Measurements from ENCODE around the gene RHOH.

Gene RHOH

DNA sequence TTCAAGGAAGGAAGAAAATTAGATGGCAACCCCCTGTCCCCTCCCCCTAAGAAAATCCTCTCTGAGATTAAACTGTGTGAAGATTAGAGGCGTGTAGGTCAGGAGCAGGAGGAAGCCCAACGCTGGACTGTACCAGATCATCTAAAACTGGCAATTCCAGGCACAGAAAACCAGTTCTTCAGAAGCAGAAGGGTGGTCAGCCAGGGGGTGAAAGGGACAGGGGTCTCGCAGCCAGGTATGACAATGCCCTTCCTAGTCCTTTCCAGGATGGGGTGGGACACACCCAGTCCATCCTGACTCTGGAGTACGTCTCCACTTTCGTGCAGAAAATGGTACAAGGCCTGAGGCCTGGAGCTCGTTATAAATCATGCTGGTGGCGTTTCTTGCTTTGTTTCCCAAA lies 3.3 kb upstream of the RHOH start (continued):
- TF ChIP-seq ZNF70 (CRISPR knock-in tag; IDR thresholded peaks at IDR 0.05), result no peak

DNA sequence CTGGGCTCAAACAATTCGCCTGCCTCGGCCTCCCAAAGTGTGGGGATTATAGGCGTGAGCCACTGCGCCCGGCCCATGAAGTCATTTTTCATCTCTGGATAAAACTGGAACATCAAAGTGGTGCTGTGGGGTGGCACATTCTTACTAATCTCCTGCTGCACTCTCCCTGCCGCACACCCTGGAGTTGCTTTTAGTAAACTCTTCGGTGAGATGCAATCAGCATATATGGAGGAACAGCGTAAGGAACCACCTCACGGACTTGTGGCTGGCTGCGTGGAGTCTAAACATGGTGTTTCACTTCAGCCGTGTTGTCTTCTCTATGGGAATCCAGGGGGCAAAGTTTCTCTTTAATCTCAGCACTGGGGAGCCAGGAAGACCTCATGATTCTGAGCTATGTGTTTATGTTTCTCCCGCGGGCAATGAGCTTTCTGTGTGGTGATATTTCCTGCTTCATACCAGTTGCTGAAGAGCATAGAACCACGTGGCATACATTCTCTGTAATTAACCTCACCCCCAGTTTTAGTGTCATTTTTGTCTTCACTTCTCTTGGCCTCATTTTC lies 2.1 kb upstream of the RHOH start:
- TF ChIP-seq GLIS3 (CRISPR knock-in tag; IDR thresholded peaks at IDR 0.05), result no peak
- no peak for TF ChIP-seq ARNTL (CRISPR knock-in tag; IDR thresholded peaks at IDR 0.05; ENCODE audit: borderline replicate concordance, low read depth)
- TF ChIP-seq BACH2 (CRISPR knock-in tag; IDR thresholded peaks at IDR 0.05; ENCODE audit: borderline replicate concordance), result no peak
- no peak for TF ChIP-seq SNAI2 (CRISPR knock-in tag; IDR thresholded peaks at IDR 0.05)
- no peak for TF ChIP-seq ZNF70 (CRISPR knock-in tag; IDR thresholded peaks at IDR 0.05)
- no peak for TF ChIP-seq OSR1 (CRISPR knock-in tag; IDR thresholded peaks at IDR 0.05)
- TF ChIP-seq, protein P1, sequence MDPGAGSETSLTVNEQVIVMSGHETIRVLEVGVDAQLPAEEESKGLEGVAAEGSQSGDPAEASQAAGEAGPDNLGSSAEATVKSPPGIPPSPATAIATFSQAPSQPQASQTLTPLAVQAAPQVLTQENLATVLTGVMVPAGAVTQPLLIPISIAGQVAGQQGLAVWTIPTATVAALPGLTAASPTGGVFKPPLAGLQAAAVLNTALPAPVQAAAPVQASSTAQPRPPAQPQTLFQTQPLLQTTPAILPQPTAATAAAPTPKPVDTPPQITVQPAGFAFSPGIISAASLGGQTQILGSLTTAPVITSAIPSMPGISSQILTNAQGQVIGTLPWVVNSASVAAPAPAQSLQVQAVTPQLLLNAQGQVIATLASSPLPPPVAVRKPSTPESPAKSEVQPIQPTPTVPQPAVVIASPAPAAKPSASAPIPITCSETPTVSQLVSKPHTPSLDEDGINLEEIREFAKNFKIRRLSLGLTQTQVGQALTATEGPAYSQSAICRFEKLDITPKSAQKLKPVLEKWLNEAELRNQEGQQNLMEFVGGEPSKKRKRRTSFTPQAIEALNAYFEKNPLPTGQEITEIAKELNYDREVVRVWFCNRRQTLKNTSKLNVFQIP (CRISPR knock-in tag; IDR thresholded peaks at IDR 0.05; ENCODE audit: borderline replicate concordance, low read depth), result no peak
- no peak for TF ChIP-seq ZNF8 (CRISPR knock-in tag; IDR thresholded peaks at IDR 0.05)
- TF ChIP-seq ZNF565 (CRISPR knock-in tag; conservative IDR thresholded peaks at IDR 0.05; ENCODE audit: low read depth), result no peak
- no peak for TF ChIP-seq PPARA (CRISPR knock-in tag; IDR thresholded peaks at IDR 0.05; ENCODE audit: borderline replicate concordance)
- no peak for TF ChIP-seq ISL1 (CRISPR knock-in tag; IDR thresholded peaks at IDR 0.05)
- TF ChIP-seq, protein P2, sequence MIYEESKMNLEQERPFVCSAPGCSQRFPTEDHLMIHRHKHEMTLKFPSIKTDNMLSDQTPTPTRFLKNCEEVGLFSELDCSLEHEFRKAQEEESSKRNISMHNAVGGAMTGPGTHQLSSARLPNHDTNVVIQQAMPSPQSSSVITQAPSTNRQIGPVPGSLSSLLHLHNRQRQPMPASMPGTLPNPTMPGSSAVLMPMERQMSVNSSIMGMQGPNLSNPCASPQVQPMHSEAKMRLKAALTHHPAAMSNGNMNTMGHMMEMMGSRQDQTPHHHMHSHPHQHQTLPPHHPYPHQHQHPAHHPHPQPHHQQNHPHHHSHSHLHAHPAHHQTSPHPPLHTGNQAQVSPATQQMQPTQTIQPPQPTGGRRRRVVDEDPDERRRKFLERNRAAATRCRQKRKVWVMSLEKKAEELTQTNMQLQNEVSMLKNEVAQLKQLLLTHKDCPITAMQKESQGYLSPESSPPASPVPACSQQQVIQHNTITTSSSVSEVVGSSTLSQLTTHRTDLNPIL (CRISPR knock-in tag; IDR thresholded peaks at IDR 0.05; ENCODE audit: low read depth), result no peak
- ATAC-seq, result no peak

DNA sequence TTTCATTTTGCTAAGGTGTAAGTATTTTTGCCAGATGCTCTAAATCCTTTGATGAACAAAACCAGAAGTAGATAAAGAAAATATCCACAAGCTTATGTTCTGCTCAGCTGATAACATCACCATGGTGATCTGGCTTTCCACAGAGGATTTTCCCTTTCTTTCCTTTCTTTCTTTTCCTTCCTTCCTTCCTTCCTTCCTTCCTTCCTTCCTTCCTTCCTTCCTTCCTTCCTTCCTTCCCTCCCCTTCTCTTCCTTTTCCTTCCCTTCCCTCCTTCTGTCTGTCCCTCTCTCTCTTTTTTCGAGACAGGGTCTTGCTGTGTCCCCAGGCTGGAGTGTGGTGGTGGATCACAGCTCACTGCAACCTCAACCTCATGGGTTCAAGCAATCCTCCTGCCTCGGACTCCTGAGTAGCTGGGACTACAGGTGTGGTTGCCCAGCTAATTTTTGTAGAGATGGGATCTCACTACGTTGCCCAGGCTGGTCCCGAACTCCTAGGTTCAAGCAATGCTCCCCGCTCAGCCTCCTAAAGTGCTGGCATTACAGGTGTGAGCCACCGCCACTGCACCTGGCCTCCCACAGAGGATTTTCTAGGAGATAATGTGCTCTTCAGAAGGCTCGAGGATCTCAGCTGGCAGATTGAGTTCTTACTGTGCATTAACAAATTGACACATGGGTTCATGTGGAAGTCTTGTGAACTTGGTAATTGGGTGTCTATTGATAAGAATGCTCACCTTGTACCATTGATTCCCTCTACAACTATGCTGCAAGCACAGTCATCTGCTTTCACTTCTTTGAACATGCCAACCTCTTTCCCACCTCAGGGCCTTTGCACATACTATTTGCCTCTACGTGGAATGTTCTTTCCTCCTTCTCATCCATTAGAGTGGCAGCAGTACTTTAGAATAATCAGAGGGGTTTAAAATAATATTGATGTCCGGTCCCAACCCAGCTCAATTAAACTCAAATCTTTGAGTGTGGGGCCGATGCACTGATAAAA lies 1.4 kb upstream of the RHOH start:
- TF ChIP-seq ZFP30 (CRISPR knock-in tag; IDR thresholded peaks at IDR 0.05) (no peak), ESRRG (CRISPR knock-in tag; IDR thresholded peaks at IDR 0.05) (no peak)
- no peak for ATAC-seq

DNA sequence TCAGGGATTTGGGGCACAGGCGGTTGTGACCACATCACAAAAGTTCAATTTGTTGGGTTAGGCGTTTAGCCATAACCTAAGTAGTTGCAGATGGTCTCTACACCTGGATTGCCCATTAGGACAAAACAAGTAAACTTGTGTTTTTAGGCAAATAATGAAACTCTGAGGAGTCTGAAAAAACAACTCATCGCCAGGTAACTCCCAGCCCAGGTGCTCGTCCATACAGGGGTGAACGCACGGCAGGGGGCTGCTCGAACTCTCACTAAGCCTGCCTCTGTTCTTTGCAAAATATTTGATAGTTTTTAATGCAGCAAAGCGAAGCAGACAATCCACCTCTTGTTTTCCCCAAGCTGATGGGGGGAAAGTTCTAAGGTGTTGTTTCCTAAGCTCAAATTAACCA lies 559 bp upstream of the RHOH start:
- TF ChIP-seq ZFP30 (CRISPR knock-in tag; IDR thresholded peaks at IDR 0.05) (no peak), TOX (CRISPR knock-in tag; IDR thresholded peaks at IDR 0.05; ENCODE audit: borderline replicate concordance) (no peak), OSR1 (CRISPR knock-in tag; IDR thresholded peaks at IDR 0.05) (no peak), ZC3H10 (CRISPR knock-in tag; IDR thresholded peaks at IDR 0.05) (no peak), ZNF70 (CRISPR knock-in tag; IDR thresholded peaks at IDR 0.05) (no peak), TCF4 (CRISPR knock-in tag; IDR thresholded peaks at IDR 0.05; ENCODE audit: borderline replicate concordance) (no peak), ZFP3 (CRISPR knock-in tag; IDR thresholded peaks at IDR 0.05) (no peak), ZNF565 (CRISPR knock-in tag; conservative IDR thresholded peaks at IDR 0.05; ENCODE audit: low read depth) (no peak), BACH2 (CRISPR knock-in tag; IDR thresholded peaks at IDR 0.05; ENCODE audit: borderline replicate concordance) (no peak), ISL1 (CRISPR knock-in tag; IDR thresholded peaks at IDR 0.05) (no peak), GLIS3 (CRISPR knock-in tag; IDR thresholded peaks at IDR 0.05) (no peak), SNAI2 (CRISPR knock-in tag; IDR thresholded peaks at IDR 0.05) (no peak)
- TF ChIP-seq, protein P3, sequence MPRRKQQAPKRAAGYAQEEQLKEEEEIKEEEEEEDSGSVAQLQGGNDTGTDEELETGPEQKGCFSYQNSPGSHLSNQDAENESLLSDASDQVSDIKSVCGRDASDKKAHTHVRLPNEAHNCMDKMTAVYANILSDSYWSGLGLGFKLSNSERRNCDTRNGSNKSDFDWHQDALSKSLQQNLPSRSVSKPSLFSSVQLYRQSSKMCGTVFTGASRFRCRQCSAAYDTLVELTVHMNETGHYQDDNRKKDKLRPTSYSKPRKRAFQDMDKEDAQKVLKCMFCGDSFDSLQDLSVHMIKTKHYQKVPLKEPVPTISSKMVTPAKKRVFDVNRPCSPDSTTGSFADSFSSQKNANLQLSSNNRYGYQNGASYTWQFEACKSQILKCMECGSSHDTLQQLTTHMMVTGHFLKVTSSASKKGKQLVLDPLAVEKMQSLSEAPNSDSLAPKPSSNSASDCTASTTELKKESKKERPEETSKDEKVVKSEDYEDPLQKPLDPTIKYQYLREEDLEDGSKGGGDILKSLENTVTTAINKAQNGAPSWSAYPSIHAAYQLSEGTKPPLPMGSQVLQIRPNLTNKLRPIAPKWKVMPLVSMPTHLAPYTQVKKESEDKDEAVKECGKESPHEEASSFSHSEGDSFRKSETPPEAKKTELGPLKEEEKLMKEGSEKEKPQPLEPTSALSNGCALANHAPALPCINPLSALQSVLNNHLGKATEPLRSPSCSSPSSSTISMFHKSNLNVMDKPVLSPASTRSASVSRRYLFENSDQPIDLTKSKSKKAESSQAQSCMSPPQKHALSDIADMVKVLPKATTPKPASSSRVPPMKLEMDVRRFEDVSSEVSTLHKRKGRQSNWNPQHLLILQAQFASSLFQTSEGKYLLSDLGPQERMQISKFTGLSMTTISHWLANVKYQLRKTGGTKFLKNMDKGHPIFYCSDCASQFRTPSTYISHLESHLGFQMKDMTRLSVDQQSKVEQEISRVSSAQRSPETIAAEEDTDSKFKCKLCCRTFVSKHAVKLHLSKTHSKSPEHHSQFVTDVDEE (CRISPR knock-in tag; IDR thresholded peaks at IDR 0.05), result no peak
- TF ChIP-seq, protein P1 (CRISPR knock-in tag; IDR thresholded peaks at IDR 0.05; ENCODE audit: borderline replicate concordance, low read depth), result no peak
- TF ChIP-seq, protein P2 (CRISPR knock-in tag; IDR thresholded peaks at IDR 0.05; ENCODE audit: low read depth), result no peak
- TF ChIP-seq, protein P4, sequence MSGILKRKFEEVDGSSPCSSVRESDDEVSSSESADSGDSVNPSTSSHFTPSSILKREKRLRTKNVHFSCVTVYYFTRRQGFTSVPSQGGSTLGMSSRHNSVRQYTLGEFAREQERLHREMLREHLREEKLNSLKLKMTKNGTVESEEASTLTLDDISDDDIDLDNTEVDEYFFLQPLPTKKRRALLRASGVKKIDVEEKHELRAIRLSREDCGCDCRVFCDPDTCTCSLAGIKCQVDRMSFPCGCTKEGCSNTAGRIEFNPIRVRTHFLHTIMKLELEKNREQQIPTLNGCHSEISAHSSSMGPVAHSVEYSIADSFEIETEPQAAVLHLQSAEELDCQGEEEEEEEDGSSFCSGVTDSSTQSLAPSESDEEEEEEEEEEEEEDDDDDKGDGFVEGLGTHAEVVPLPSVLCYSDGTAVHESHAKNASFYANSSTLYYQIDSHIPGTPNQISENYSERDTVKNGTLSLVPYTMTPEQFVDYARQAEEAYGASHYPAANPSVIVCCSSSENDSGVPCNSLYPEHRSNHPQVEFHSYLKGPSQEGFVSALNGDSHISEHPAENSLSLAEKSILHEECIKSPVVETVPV (CRISPR knock-in tag; IDR thresholded peaks at IDR 0.05), result no peak
- no peak for ATAC-seq

Measured in SK-N-SH treated with all-trans-retinoic acid at 6 μM for 48 hours (cell line).